Measurements from ENCODE around the gene BACE2.

- TF ChIP-seq CTCF (IDR thresholded peaks at IDR 0.05; ENCODE audit: insufficient read depth, low read length) = no peak
- no peak for TF ChIP-seq REST (IDR thresholded peaks at IDR 0.05; ENCODE audit: insufficient replicate concordance, low read depth)
- no peak for TF ChIP-seq SPI1 (IDR thresholded peaks at IDR 0.05; ENCODE audit: borderline replicate concordance, low read depth)
- TF ChIP-seq POLR2AphosphoS5 (IDR thresholded peaks at IDR 0.05; ENCODE audit: low read depth) = no peak
Observed at GRCh38 chr21:41228492-41228891, 60.5 kb downstream of the BACE2 start.
